VCaP (cell line): ENCODE results near the gene SPRR2G.
"Not testable (repeated sequence)": the region's sequence is repeated elsewhere in the genome, so short reads cannot be mapped to it uniquely, and the experiment has no call there.

Source experiments
- H3K27ac ChIP-seq: fragments of 450-650 bp; 2 replicates; pipeline ENCODE4 v1.5.1; 2017
- TF ChIP-seq, protein P1 (sequence below): fragments of 450-650 bp; conservative IDR thresholded peaks from 2 replicates; pipeline ENCODE4 v1.5.1; 2017; ENCODE audit warnings: mild to moderate bottlenecking, moderate library complexity

The SPRR2G gene

GRCh38 chr1:153127296-153127695, 23.4 kb downstream of the SPRR2G start:
- H3K27ac ChIP-seq = no peak overlapping the region
- TF ChIP-seq, protein P1, sequence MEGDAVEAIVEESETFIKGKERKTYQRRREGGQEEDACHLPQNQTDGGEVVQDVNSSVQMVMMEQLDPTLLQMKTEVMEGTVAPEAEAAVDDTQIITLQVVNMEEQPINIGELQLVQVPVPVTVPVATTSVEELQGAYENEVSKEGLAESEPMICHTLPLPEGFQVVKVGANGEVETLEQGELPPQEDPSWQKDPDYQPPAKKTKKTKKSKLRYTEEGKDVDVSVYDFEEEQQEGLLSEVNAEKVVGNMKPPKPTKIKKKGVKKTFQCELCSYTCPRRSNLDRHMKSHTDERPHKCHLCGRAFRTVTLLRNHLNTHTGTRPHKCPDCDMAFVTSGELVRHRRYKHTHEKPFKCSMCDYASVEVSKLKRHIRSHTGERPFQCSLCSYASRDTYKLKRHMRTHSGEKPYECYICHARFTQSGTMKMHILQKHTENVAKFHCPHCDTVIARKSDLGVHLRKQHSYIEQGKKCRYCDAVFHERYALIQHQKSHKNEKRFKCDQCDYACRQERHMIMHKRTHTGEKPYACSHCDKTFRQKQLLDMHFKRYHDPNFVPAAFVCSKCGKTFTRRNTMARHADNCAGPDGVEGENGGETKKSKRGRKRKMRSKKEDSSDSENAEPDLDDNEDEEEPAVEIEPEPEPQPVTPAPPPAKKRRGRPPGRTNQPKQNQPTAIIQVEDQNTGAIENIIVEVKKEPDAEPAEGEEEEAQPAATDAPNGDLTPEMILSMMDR = no peak

DNA sequence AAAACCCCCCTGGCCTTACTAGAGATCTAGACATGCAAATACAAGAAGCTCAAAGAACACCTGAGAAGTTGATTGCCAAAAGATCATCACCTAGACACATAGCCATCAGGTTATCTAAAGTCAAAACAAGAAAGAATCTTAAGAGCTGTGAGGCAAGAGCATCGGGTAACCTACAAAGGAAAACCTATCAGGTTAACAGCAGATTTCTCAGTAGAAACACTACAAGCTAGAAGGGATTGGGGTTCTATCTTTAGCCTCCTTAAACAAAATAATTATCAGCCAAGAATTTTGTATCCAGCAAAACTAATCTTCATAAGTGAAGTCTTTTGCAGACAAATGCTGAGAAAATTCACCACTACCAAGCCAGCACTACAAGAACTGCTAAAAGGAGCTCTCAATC, 25.2 kb downstream of the SPRR2G start:
- no peak overlapping the region for H3K27ac ChIP-seq
- TF ChIP-seq, protein P1 = no peak

DNA sequence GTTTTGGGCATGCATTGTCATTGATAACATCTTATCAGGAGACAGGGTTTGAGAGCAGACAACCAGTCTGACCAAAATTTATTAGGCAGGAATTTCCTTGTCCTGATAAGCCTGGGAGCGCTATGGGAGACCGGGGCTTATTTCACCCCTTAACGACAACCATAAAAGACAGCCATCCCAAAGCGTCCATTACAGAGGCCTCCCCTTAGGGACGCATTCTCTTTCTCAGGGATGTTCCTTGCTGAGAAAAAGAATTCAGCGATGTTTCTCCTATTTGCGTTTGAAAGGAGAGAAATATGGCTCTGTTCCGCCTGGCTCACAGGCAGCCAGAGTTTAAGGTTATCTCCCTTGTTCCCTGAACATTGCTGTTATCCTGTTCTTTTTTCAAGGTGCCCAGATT, 26.9 kb downstream of the SPRR2G start:
- peak overlapping the region; percentile 67; the same call in 1 of the 2 replicates for H3K27ac ChIP-seq

DNA sequence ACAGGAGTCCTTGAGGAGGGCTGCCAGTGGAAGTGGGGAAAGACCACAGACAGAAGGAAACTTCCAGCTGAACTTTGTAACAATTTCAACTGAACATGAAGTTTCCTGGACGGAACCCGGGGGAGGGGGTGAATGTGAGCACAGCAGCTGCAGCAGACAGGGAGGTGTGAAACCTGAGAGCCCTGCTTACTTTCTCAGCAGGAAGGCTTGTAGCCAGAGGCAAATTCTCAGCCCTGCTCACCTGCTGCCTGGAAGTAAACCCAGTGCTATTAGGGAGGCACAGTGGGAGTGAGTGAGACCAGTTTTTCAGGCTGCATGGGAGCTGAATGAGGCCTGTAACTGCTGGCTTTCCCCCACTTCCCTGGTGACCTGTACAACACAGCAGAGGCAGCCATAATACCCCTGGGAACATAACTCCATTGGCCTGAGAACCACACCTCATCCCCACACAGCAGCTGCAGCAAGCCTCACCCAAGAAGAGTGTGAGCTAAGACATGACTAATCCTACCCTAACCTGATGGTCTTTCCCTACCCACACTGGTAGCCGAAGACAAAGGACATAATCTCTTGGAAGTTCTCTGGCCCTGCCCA, 27.8 kb downstream of the SPRR2G start:
- TF ChIP-seq, protein P1 = no peak
- H3K27ac ChIP-seq = peak overlapping the region; percentile 67

GRCh38 chr1:153120945-153121344, 29.7 kb downstream of the SPRR2G start:
- H3K27ac ChIP-seq = no peak overlapping the region
- TF ChIP-seq, protein P1 = no peak

GRCh38 chr1:153119491-153119971, 31.2 kb downstream of the SPRR2G start:
- H3K27ac ChIP-seq = peak overlapping the region; percentile 47; the same call in 1 of the 2 replicates
- TF ChIP-seq, protein P1 = no peak

GRCh38 chr1:153115264-153115663, 35.4 kb downstream of the SPRR2G start:
- H3K27ac ChIP-seq = not testable (repeated sequence)

- H3K27ac ChIP-seq = no peak within 1 kb of the TSS
- TF ChIP-seq, protein P1 = no peak
These were observed 37.3 kb downstream of the SPRR2G start, which contains the start of gene SPRR2F for GRCh38 chr1:153113416-153113815. Gene SPRR2F, minus strand, starts transcription at chr1:153113516. Its CDS starts 783 bp downstream, at chr1:153112733.

GRCh38 chr1:153112454-153112853, 38.2 kb downstream of the SPRR2G start:
- H3K27ac ChIP-seq = not testable (repeated sequence)
